ENCODE results near the gene SCARF2. TPM values are rescaled to one million over a fixed set of nuclear protein-coding genes. Genes with fewer than 3 reads are reported as not detected.

SCARF2 gene
- total RNA-seq, 1 donor, result 15.5 TPM

DNA sequence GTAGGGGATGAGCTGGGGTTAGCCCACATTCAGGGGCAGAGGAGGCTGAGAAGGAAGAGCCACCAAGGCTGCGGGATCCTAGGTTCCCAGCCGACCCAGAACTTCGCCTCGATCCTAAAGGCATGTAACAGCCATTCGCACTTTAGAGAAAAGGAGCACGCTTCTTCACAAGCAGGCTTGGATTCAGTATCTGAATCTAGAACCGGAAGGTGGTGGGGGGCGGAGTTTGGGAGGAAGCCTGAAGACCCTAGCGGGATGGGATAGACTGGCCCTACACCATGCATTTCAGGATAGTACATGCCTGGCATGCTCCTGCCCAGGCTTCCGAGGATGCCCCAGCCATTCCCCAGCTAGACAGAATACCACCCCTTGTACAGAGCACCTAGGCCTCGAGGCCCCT, 4.4 kb downstream of the SCARF2 start:
- TF ChIP-seq, protein P1, sequence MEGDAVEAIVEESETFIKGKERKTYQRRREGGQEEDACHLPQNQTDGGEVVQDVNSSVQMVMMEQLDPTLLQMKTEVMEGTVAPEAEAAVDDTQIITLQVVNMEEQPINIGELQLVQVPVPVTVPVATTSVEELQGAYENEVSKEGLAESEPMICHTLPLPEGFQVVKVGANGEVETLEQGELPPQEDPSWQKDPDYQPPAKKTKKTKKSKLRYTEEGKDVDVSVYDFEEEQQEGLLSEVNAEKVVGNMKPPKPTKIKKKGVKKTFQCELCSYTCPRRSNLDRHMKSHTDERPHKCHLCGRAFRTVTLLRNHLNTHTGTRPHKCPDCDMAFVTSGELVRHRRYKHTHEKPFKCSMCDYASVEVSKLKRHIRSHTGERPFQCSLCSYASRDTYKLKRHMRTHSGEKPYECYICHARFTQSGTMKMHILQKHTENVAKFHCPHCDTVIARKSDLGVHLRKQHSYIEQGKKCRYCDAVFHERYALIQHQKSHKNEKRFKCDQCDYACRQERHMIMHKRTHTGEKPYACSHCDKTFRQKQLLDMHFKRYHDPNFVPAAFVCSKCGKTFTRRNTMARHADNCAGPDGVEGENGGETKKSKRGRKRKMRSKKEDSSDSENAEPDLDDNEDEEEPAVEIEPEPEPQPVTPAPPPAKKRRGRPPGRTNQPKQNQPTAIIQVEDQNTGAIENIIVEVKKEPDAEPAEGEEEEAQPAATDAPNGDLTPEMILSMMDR (IDR thresholded peaks at IDR 0.05; ENCODE audit: insufficient read depth, low read depth, low read length), result no peak

DNA sequence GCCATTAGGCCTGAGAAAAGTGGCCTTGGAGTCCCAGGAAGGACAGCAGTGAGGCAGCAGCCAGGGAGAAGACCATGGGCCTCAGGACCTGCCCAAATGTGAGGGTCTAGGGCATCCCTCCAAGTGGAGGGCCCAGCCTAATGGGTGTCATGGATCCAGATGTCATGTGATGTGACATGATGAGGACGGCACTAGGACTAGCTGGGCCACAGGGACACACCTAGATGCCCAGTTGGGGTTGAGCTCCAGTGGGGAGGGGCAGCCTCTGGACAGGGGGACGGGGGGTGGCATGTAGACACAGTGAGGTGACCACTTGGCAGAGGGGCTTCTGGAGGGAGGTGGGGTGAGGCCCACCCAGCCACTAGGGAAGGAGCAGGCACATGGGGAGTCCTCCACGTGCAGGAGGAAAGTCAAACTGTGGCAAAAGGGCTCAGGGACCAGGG, 5.4 kb downstream of the SCARF2 start:
- no peak for DNase-seq (ENCODE audit: low read depth)
- TF ChIP-seq, protein P1 (IDR thresholded peaks at IDR 0.05; ENCODE audit: insufficient read depth, low read depth, low read length), result no peak
- H3K4me3 ChIP-seq (ENCODE audit: low read depth, low read length), result no peak overlapping the region

More for the DNA sequence above, 4.4 kb downstream of the SCARF2 start:
- H3K4me3 ChIP-seq (ENCODE audit: low read depth, low read length), result no peak overlapping the region
- DNase-seq (ENCODE audit: low read depth), result no peak

DNA sequence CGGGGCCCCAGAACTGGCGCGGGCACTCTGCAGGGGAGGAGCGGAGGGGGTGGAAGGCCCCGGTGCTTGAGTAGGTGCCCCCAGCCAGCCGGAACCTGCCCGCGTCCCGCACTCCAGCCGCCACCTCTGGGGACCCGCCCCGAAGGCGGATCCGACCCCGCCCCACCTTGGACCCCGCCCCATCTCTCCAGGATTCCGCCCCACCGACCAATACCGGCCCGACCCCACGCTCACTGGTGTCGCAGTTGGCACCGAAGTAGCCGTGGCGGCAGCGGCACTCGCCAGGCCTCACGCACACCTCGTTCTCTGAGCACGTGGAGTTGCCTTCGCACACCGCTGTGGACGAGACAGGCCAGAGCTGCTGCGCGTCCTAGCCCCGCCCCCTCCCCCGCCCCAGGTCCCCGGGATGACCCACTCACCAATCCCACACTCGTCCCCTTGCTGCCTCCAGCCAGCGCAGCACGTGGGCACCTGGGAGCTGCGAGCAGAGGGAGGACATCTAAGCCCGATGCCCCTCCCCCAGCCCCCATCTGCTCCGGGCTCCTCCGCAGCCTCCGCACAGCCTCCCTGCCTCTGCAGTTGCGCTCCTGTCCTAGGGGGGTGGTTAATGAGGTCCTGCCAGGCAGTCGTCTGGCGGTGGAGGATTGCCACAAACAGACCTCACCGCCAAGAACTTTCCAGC, 6.0 kb downstream of the SCARF2 start:
- TF ChIP-seq, protein P1 (IDR thresholded peaks at IDR 0.05; ENCODE audit: insufficient read depth, low read depth, low read length), result no peak
- no peak for DNase-seq (ENCODE audit: low read depth)
- H3K4me3 ChIP-seq (ENCODE audit: low read depth, low read length), result no peak overlapping the region

DNA sequence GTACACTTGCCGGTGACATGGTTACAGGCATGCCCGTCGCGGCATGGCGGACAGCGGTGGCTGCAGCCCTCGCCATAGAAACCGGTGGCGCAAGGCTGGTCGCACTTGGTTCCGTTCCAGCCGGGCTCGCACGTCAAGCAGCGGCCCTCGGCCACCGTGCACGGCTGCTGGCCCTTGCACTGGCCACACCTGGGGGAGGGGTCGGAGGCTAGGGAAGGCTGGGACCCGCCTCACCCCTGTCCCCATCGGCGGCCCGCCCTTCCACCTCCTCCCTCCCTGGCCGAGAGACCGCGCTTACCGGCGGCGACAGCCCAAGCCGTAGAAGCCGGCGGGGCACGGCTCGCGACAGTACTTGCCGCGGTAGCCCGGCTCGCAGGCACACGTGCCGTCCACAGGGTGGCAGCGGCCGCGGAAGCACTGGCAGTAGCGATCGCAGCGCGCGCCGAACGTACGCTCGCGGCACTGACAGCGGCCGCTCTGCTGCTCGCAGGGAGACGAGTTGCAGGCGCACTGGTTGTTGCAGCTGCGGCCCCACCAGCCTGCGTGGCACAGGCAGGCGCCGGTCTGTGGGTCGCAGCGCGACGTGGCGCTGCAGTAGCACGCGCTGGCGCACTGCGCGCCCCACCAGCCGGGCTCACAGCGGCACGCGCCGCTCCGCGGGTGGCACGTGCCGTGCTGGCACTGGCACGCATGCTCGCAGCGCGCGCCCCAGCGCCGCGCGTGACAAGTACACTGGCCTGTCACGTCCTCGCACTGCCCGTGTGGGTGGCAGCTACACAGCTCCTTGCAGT, 6.7 kb downstream of the SCARF2 start:
- no peak overlapping the region for H3K4me3 ChIP-seq (ENCODE audit: low read depth, low read length)
- DNase-seq (ENCODE audit: low read depth), result peak; percentile 25
- TF ChIP-seq, protein P1 (IDR thresholded peaks at IDR 0.05; ENCODE audit: insufficient read depth, low read depth, low read length), result no peak

DNA sequence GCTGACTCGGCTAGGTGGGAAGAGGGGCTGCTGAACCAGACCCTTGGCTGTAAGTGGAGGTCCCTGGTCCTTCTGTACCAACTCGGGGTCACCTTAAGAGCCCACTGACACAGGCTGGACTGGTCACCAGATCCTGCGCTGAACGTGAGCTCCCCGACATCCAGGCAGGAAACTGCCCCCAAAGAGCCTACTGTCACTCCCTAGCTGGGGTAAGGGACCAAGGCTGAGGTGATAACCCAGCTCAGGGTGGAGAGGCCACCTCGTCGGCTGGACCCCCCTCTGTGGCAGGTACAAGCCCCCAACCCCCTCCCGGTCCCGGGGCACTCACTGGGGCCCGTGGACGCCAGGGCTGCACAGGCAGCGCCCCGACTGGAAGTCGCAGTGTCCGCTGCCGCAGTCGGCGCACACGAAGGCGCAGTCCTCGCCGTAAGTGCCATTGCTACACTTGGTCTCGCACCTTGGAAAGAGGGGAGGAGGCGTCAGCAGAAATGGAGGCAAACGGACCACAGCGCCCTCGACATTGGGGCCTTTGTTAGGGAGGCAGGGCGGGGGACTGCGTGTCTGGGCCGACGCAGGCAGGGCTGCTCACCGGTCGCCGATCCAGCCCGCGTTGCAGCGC, 7.4 kb downstream of the SCARF2 start:
- TF ChIP-seq, protein P1 (IDR thresholded peaks at IDR 0.05; ENCODE audit: insufficient read depth, low read depth, low read length), result no peak
- no peak for DNase-seq (ENCODE audit: low read depth)
- H3K4me3 ChIP-seq (ENCODE audit: low read depth, low read length), result no peak overlapping the region

DNA sequence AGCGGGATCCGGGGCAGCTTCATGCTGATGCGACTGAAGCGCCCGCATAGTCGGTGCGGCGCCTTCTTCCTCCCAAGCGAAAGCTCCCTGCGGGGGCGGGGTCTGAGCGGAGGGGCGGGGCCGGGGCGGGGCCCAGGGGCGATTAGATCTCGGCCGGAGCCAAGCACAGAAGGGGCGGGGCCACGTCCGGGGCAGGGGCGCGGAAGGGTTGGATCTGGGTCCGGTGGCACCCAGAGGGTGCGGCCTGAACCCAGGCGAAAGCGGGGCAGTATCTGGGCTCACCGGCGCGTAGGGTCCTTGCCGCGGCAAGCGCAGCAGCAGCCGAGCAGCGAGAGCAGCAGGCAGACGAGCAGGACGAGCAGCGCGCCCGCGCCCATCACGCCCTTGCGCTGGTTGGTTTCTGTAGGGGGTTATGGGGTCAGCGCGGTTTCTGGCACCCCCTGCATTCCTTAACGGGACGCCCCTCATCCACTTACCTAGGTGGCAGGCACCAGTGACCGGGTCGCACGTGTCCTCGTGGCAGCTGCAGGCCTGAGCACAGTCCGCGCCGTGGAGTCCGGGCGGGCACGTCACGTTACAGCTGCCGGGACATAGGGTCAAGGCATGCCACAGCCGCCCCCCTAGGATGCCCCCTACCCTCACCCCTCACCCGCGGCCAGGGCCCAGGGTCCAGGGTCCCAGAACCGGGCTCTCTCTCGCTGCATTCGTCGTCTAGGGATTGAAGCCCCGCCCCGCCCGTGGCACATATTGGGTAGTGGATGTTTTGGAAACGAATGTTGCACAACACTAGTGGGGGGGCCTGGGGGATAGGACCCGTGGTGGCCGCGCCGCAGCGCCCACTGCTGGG, 8.1 kb downstream of the SCARF2 start:
- H3K4me3 ChIP-seq (ENCODE audit: low read depth, low read length), result no peak overlapping the region
- DNase-seq (ENCODE audit: low read depth), result no peak
- TF ChIP-seq, protein P1 (IDR thresholded peaks at IDR 0.05; ENCODE audit: insufficient read depth, low read depth, low read length), result no peak

All from fibroblast of villous mesenchyme (primary cell).